Right forelimb (tissue), 1 donor: ENCODE data around the gene PLSCR5.

Source experiments
- DNase-seq: peaks from one replicate; pipeline ENCODE4 v3.0.0-alpha.2; 2018

Gene PLSCR5

GRCh38 chr3:146543461-146544001, 61.6 kb downstream of the PLSCR5 start:
- peak; percentile 62 for DNase-seq

GRCh38 chr3:146542978-146543377, 62.2 kb downstream of the PLSCR5 start:
- no peak for DNase-seq

DNA sequence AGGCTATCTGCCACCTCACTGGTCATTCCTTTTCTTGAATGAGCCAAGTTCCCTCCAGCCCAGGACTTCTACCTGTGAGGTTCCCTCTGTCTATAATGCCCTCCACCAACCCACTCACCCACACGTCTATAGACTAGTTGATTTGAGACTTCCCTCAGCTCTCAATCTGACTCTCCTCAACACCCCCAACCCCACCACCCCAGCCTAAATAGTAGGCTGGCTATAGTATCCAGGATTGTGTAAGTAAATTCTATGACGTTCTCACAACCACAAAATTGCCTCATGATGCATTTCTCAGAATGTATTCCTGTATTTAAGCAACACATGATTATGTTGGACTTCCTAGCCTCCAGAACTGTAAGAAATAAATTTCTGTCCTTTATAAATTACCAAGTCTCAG, 63.0 kb downstream of the PLSCR5 start:
- no peak for DNase-seq

- no peak for DNase-seq
Observed at GRCh38 chr3:146540978-146541377, 64.2 kb downstream of the PLSCR5 start.

DNA sequence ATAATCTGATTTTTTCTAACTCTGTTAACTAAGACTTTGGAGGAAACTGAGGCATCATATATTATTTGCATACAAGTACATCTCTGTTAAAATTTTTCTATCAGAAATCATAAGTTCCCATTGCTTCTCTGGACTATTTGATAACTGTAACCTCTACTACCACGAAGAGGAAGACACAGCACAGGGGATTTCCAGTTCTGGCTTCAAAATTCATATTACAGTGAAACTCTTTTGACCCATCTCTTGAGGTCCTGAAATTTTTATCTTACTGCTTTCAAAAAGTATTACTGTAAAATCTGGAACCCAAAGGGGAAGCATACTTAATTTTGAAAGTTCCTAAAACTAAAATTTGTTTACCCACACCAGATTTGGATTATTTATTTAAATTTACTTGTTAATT, 64.9 kb downstream of the PLSCR5 start:
- DNase-seq = no peak

DNA sequence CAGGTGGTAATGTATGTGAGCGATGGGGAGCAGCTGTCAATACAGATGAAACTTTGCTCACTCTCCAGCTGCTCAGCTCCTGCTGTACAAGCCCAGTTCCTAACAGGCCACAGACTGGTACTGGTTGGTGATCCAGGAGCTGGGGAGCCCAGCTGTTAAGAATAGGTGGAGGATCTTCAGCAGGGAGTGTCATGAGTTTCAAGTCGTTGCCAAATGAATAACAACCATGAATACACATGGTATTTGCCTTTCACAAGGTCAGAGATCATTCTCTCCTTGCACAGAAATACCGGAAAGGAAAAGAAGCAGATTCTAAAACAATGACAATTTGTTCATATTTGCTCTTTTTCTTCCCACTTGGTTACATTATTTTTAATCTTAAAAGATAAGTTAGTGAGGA, 65.8 kb downstream of the PLSCR5 start:
- no peak for DNase-seq

DNA sequence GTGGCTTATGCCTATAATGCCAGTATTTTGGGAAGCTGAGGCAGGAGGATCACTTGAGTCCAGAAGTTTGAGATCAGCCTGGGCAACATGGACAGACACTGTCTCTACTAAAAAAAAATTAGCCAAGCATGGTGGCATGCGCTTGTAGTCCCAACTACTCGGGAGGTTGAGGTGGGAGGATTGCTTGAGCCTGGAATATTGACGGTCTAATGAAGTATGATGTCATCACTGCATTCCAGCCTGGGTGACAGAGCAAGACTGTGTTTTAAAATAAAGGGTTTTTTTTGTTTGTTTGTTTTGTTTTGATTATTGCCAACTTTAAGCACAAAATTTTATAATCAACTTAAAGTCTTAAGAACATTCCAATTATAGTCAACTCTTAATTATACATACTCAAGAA, 67.5 kb downstream of the PLSCR5 start:
- DNase-seq = no peak

DNA sequence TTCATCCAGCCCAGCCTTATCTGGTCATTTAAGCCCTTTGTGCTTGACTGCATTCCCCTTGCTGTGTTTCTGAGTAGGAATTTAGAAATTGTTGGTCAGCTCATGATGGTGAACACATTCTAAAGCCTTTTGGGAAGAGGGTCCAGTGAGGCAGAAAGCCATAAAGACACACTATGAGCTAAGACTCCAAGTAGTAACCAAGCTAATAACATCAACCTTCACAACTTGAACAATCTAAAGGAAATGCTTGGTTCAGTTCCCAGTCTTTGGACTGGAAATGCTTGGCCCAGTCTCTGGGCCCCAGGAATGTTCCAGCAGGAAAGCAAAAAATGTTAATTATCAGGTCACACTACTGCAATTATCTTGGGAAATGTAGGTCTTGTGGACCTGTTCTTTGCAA, 68.5 kb downstream of the PLSCR5 start:
- DNase-seq = no peak
